ENCODE measurements around the gene PPRC1. TPM values are rescaled to one million over a fixed set of nuclear protein-coding genes. Genes with fewer than 3 reads are reported as not detected.
A peak's percentile ranks its signal among the peaks of the same experiment; 100 is the strongest.

Gene PPRC1
- total RNA-seq, 1 donor from 2014 or later = 11.7 TPM

DNA sequence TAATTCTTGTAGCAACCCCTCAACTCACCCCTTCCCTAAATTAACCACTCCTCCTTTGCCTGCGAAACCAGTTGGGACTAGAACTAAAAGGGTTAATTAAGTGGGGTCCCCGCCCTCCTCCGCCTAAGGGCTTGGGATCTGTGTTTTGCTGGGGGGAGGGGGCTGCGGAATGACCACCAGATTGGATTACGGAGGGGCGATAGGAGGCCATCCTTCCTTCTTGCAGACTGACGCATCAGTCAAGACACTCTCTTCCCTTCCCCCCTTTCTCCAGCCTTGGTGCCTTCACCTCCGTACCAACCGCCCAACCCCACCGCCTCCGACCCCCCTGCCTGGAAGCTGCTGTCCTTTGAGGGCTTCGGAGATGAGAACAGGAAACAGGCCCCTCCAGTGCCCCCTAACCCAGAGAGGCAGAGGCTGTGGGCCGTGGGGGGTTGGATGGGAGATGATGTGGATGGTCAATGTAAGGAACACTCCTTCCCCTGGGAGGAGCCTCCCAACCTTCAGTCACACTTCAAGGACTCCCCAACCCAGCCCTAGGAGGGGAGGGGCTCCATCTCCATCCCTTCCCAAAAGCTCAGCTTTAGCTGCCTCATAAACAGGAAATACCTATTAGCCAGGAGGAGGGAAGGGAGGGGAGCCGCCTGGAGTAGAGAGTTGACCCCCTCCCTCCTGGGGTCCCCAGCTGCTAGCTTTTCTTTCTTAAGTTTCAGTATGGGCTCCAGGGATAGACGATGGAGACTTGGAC lies 11.7 kb upstream of the PPRC1 start:
- Histone ChIP-seq H3K4me2 (peak overlapping the region; percentile 89), H3K27me3 (no peaks in the 10 kb centered on the region), H3K27ac (peak overlapping the region; percentile 91), H3K9ac (no peak overlapping the region), H3K4me1 (peaks cover 45% of the 10 kb centered on the region), H2AFZ (replicated peaks) (no peak overlapping the region), H3K9me3 (ENCODE audit: low read depth) (no peaks in the 10 kb centered on the region), H3F3A (ENCODE audit: low read depth) (peaks cover 69% of the 10 kb centered on the region), H3K79me2 (ENCODE audit: low read depth) (peaks cover 36% of the 10 kb centered on the region), H3K4me3 (peak overlapping the region; percentile 81), H4K20me1 (ENCODE audit: low read depth) (peaks cover 8% of the 10 kb centered on the region), H3K36me3 (no peaks in the 10 kb centered on the region)
- Mint-ChIP-seq H3K9me3 (no peaks in the 10 kb centered on the region), H3K4me1 (peaks cover 49% of the 10 kb centered on the region), H3K36me3 (no peaks in the 10 kb centered on the region), H3K27me3 (ENCODE audit: insufficient read depth, low read depth) (peaks cover 10% of the 10 kb centered on the region), H3K27ac (peak overlapping the region; percentile 78), H3K4me3 (peak overlapping the region; percentile 90)
- TF ChIP-seq EZH2 (IDR thresholded peaks at IDR 0.05) = no peak
- TF ChIP-seq, protein P1, sequence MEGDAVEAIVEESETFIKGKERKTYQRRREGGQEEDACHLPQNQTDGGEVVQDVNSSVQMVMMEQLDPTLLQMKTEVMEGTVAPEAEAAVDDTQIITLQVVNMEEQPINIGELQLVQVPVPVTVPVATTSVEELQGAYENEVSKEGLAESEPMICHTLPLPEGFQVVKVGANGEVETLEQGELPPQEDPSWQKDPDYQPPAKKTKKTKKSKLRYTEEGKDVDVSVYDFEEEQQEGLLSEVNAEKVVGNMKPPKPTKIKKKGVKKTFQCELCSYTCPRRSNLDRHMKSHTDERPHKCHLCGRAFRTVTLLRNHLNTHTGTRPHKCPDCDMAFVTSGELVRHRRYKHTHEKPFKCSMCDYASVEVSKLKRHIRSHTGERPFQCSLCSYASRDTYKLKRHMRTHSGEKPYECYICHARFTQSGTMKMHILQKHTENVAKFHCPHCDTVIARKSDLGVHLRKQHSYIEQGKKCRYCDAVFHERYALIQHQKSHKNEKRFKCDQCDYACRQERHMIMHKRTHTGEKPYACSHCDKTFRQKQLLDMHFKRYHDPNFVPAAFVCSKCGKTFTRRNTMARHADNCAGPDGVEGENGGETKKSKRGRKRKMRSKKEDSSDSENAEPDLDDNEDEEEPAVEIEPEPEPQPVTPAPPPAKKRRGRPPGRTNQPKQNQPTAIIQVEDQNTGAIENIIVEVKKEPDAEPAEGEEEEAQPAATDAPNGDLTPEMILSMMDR (IDR thresholded peaks at IDR 0.05) = no peak
- TF ChIP-seq EZH2phosphoT487 (IDR thresholded peaks at IDR 0.05) = no peak
- peak; percentile 89 for DNase-seq (ENCODE audit: low spot score)

DNA sequence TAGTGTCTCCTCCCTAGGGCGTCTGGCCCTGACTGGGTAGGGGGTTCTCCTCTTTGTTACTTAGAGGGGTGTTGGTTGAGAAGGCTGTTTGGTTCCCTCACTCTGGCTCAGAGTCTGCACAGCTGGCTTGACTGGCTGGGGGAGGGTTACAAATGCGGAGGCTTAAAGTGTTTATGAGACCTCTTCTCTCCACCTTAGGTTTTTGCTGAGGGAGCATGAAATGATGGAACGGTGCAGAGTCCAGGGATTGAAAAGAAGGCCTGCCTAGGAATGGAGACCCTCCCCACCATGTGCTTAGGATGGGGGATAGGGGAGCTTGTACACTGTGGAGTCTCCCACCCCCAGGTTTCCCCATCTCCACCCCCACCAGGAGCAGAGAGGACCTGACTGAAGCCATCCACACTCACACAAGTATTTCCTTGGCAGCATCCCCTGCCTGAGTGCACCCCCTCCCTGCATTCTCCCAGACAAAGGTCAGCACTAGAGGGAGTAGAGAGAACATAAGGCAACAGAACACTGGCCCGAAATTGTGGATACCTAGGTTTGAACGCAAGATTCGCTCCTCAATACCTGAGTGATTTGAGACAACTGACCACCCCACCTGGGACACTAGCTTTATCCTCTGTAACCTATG lies 11.0 kb upstream of the PPRC1 start:
- Histone ChIP-seq H4K20me1 (ENCODE audit: low read depth) (peaks cover 8% of the 10 kb centered on the region), H3K4me3 (peak overlapping the region; percentile 81), H3K4me2 (peak overlapping the region; percentile 89), H3F3A (ENCODE audit: low read depth) (peaks cover 63% of the 10 kb centered on the region), H2AFZ (replicated peaks) (no peak overlapping the region), H3K9ac (no peak overlapping the region), H3K27me3 (no peaks in the 10 kb centered on the region), H3K4me1 (peaks cover 38% of the 10 kb centered on the region), H3K9me3 (ENCODE audit: low read depth) (no peaks in the 10 kb centered on the region), H3K79me2 (ENCODE audit: low read depth) (peaks cover 29% of the 10 kb centered on the region), H3K27ac (no peak overlapping the region), H3K36me3 (no peaks in the 10 kb centered on the region)
- TF ChIP-seq EZH2phosphoT487 (IDR thresholded peaks at IDR 0.05) = no peak
- TF ChIP-seq, protein P1 (IDR thresholded peaks at IDR 0.05) = peak; percentile 30
- H3K4me1 Mint-ChIP-seq = peaks cover 43% of the 10 kb centered on the region
- H3K27ac Mint-ChIP-seq = peak overlapping the region; percentile 53
- H3K9me3 Mint-ChIP-seq = no peaks in the 10 kb centered on the region
- H3K4me3 Mint-ChIP-seq = peak overlapping the region; percentile 90
- peaks cover 8% of the 10 kb centered on the region for H3K27me3 Mint-ChIP-seq (ENCODE audit: insufficient read depth, low read depth)
- DNase-seq (ENCODE audit: low spot score) = peak; percentile 54
- no peaks in the 10 kb centered on the region for H3K36me3 Mint-ChIP-seq

GRCh38 chr10:102122450-102122849 lies 10.4 kb upstream of the PPRC1 start:
- Mint-ChIP-seq H3K4me3 (no peak overlapping the region), H3K36me3 (no peaks in the 10 kb centered on the region)
- H3K27ac ChIP-seq = no peak overlapping the region

More at GRCh38 chr10:102122450-102122849, 10.4 kb upstream of the PPRC1 start:
- peaks cover 57% of the 10 kb centered on the region for H3F3A ChIP-seq (ENCODE audit: low read depth)
- no peaks in the 10 kb centered on the region for H3K9me3 ChIP-seq (ENCODE audit: low read depth)
- no peak overlapping the region for H3K9ac ChIP-seq
- H3K4me3 ChIP-seq = no peak overlapping the region
- H3K27me3 ChIP-seq = no peaks in the 10 kb centered on the region
- H3K27ac Mint-ChIP-seq = no peak overlapping the region
- no peak for DNase-seq (ENCODE audit: low spot score)
- H4K20me1 ChIP-seq (ENCODE audit: low read depth) = peaks cover 8% of the 10 kb centered on the region
- no peaks in the 10 kb centered on the region for H3K9me3 Mint-ChIP-seq
- H3K4me1 Mint-ChIP-seq = peaks cover 38% of the 10 kb centered on the region
- TF ChIP-seq, protein P1 (IDR thresholded peaks at IDR 0.05) = no peak
- no peak for TF ChIP-seq EZH2 (IDR thresholded peaks at IDR 0.05)
- TF ChIP-seq EZH2phosphoT487 (IDR thresholded peaks at IDR 0.05) = no peak
- no peaks in the 10 kb centered on the region for H3K36me3 ChIP-seq
- H3K4me1 ChIP-seq = peaks cover 32% of the 10 kb centered on the region
- H2AFZ ChIP-seq (replicated peaks) = no peak overlapping the region
- H3K27me3 Mint-ChIP-seq (ENCODE audit: insufficient read depth, low read depth) = peaks cover 8% of the 10 kb centered on the region
- H3K4me2 ChIP-seq = peak overlapping the region; percentile 89
- peaks cover 24% of the 10 kb centered on the region for H3K79me2 ChIP-seq (ENCODE audit: low read depth)

Data from neural progenitor cell (in vitro differentiated cells).